ENCODE measurements around the gene FER.

Gene FER

DNA sequence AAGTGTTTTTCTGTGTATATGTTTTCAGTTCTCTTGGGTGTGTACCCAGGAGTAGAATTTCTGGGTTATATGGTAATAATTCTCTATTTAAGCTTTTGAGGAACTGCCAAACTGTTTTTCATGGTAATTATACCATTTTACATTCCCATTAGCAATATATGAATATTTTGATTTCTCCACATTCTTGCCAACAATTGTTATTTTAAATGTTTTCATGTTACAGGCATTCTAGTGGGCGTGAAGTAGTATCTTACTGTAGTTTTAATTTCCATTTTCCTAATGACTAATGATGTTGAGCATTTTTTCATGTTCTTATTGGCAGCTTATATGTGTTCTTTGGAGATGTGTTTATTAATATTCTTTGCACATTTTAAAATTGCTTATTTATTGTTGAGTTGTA lies 199.5 kb downstream of the FER start:
- TF ChIP-seq, protein P1, sequence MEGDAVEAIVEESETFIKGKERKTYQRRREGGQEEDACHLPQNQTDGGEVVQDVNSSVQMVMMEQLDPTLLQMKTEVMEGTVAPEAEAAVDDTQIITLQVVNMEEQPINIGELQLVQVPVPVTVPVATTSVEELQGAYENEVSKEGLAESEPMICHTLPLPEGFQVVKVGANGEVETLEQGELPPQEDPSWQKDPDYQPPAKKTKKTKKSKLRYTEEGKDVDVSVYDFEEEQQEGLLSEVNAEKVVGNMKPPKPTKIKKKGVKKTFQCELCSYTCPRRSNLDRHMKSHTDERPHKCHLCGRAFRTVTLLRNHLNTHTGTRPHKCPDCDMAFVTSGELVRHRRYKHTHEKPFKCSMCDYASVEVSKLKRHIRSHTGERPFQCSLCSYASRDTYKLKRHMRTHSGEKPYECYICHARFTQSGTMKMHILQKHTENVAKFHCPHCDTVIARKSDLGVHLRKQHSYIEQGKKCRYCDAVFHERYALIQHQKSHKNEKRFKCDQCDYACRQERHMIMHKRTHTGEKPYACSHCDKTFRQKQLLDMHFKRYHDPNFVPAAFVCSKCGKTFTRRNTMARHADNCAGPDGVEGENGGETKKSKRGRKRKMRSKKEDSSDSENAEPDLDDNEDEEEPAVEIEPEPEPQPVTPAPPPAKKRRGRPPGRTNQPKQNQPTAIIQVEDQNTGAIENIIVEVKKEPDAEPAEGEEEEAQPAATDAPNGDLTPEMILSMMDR (IDR thresholded peaks at IDR 0.05) = no peak
- H3K4me1 ChIP-seq (ENCODE audit: control insufficient read depth in 1 of 2, insufficient read depth in 1 of 2, low read depth in 1 of 2, low read length in 1 of 2) = no peaks in the 10 kb centered on the region
- no peaks in the 10 kb centered on the region for H3K27me3 ChIP-seq
- no peak overlapping the region for H3K27ac ChIP-seq
- H3K9me3 ChIP-seq = no peaks in the 10 kb centered on the region
- no peak overlapping the region for H3K4me3 ChIP-seq (ENCODE audit: low read depth in 1 of 2, low read length in 1 of 2)
- H3K36me3 ChIP-seq = no peaks in the 10 kb centered on the region

DNA sequence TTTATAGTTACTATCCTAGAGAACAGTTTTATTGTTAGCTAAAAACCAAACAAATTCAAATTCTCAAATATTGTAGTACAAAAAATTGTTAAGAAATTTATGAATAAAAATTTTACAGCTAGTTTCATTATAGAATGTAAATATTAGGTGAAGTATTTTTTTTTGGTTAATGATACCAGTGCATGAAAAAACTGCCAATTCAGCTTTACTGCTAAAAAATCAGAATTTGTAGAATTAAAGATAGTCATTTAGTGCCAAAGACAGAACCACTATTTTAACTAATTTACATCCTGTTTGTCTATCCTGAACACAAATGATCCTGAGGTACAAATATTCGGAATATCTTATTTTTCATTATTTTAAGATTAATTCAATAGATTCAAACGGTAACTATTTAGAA lies 202.6 kb downstream of the FER start:
- no peak overlapping the region for H3K27ac ChIP-seq
- TF ChIP-seq, protein P1 (IDR thresholded peaks at IDR 0.05) = no peak
- no peak overlapping the region for H3K4me3 ChIP-seq (ENCODE audit: low read depth in 1 of 2, low read length in 1 of 2)
- no peaks in the 10 kb centered on the region for H3K9me3 ChIP-seq
- H3K27me3 ChIP-seq = no peaks in the 10 kb centered on the region
- no peaks in the 10 kb centered on the region for H3K4me1 ChIP-seq (ENCODE audit: control insufficient read depth in 1 of 2, insufficient read depth in 1 of 2, low read depth in 1 of 2, low read length in 1 of 2)
- H3K36me3 ChIP-seq = no peaks in the 10 kb centered on the region

DNA sequence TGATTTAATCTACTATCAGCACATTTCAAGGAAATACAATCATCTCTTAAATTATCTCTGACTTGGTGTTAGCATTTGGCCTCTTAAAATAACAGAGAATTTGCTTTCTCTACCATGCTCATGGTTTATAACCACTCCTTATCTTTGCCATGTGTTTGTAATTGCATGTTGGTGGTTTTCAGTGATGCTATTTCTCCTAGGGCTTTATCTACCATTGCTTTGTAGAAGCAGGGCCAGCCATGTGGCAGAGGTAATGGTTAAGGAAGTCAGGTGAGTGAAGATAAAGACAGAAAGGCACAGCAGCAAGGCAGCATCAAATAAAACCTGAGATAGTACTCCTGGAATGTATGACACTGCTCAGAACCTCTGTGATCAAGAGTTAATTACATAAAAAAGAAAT lies 206.2 kb downstream of the FER start:
- TF ChIP-seq, protein P1 (IDR thresholded peaks at IDR 0.05) = no peak
- H3K36me3 ChIP-seq = no peaks in the 10 kb centered on the region
- no peaks in the 10 kb centered on the region for H3K9me3 ChIP-seq
- no peaks in the 10 kb centered on the region for H3K4me1 ChIP-seq (ENCODE audit: control insufficient read depth in 1 of 2, insufficient read depth in 1 of 2, low read depth in 1 of 2, low read length in 1 of 2)
- no peaks in the 10 kb centered on the region for H3K27me3 ChIP-seq
- no peak overlapping the region for H3K27ac ChIP-seq
- H3K4me3 ChIP-seq (ENCODE audit: low read depth in 1 of 2, low read length in 1 of 2) = no peak overlapping the region

DNA sequence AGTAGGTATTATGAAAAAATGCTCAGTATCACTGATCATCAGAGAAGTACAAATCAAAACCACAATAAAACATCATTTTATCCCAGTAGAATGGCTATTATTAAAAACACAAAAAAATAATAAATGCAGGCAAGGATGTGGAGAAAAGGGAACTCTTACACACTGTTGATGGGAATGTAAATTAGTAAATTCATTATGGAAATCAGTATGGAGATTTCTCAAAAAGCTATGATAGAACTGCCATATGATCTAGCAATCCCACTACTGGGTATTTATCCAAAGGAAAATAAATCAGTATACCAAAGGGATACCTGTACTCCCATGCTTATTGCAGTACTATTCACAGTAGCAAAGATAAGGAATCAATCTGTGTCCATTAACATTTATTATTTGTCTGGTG lies 209.6 kb downstream of the FER start:
- no peaks in the 10 kb centered on the region for H3K4me1 ChIP-seq (ENCODE audit: control insufficient read depth in 1 of 2, insufficient read depth in 1 of 2, low read depth in 1 of 2, low read length in 1 of 2)
- TF ChIP-seq, protein P1 (IDR thresholded peaks at IDR 0.05) = no peak
- H3K27me3 ChIP-seq = no peaks in the 10 kb centered on the region
- no peak overlapping the region for H3K27ac ChIP-seq
- no peak overlapping the region for H3K4me3 ChIP-seq (ENCODE audit: low read depth in 1 of 2, low read length in 1 of 2)
- no peaks in the 10 kb centered on the region for H3K36me3 ChIP-seq
- H3K9me3 ChIP-seq = no peaks in the 10 kb centered on the region

DNA sequence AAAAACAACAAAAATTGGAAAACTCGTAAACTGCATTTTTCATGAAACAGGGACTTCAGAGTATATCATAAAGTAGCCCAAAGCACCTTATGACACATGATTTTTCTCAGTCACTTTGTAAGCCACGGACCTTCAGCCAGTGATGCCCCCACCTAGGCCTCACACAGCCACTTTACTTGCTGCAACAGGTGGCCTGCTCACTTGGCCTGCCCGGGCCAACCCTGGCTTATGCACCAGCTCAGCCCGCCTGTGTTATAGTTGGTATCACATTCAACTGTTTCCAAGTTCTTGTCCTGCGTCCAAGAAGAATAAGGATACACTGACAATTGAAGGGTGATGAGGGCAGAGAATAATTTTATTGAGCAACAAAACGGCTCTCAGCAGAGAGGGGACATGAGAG lies 219.2 kb downstream of the FER start:
- Histone ChIP-seq H3K4me1 (ENCODE audit: control insufficient read depth in 1 of 2, insufficient read depth in 1 of 2, low read depth in 1 of 2, low read length in 1 of 2) (no peaks in the 10 kb centered on the region), H3K4me3 (ENCODE audit: low read depth in 1 of 2, low read length in 1 of 2) (no peak overlapping the region), H3K36me3 (no peaks in the 10 kb centered on the region), H3K9me3 (no peaks in the 10 kb centered on the region), H3K27ac (no peak overlapping the region), H3K27me3 (no peaks in the 10 kb centered on the region)
- TF ChIP-seq, protein P1 (IDR thresholded peaks at IDR 0.05) = no peak

DNA sequence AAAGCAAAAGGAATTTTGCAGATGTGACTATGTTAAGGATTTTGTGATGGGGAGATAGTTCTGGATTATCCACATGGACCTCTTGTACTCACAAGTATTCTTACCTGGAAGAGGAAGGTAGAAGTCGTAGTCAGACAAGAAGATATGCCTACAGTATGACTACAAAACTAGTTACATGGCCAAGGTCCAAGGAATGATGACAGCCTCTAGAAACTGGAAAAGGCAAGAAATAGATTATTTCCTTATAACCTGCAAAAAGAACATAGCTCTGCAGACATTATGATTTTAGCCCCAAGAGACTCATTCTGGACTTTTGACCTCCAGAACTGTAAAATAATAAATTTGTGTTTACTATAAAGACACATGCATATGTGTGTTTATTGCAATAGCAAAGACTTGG lies 226.9 kb downstream of the FER start:
- TF ChIP-seq, protein P1 (IDR thresholded peaks at IDR 0.05) = no peak
- Histone ChIP-seq H3K36me3 (no peaks in the 10 kb centered on the region), H3K27me3 (no peaks in the 10 kb centered on the region), H3K4me3 (ENCODE audit: low read depth in 1 of 2, low read length in 1 of 2) (no peak overlapping the region), H3K27ac (no peak overlapping the region), H3K9me3 (no peaks in the 10 kb centered on the region), H3K4me1 (ENCODE audit: control insufficient read depth in 1 of 2, insufficient read depth in 1 of 2, low read depth in 1 of 2, low read length in 1 of 2) (no peaks in the 10 kb centered on the region)
